DOHH2 (cell line): ENCODE measurements around the gene ST8SIA6.

ENCODE experiments used
- EZH2phosphoT487 ChIP-seq: fragments of 200-600 bp; sonication (generic); IDR thresholded peaks from 2 replicates; pipeline ENCODE4 v1.6.1; 2017; ENCODE audit warnings: borderline replicate concordance, mild to moderate bottlenecking, antibody characterized with exemption, low read length, moderate library complexity, mixed read lengths
- TF ChIP-seq, protein P1 (sequence below): fragments of 200-600 bp; sonication (generic); IDR thresholded peaks from one replicate; pipeline ENCODE4 v1.5.1; 2014; ENCODE audit warnings: antibody characterized with exemption, mild to moderate bottlenecking, low read depth, low read length; ENCODE audit not compliant: poor library complexity, severe bottlenecking

DNA sequence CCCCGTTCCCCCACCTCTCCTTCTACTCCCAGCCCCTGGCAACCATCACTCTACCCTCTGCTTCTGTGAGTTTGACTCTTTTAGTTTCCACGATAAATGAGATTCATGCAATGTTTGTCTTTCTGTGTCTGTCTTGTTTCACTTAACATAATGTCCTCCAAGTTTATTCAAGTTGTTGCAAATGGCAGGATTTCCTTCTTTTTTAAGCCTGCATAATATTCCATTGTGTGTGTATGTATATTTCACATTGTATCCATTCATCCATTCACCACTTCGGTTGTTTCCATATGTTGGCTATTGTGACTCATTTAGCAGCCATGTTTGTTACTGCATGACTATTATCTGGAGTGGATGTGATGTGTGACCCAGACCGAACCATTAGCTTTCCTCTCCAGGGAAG lies 162.0 kb downstream of the ST8SIA6 start:
- TF ChIP-seq, protein P1, sequence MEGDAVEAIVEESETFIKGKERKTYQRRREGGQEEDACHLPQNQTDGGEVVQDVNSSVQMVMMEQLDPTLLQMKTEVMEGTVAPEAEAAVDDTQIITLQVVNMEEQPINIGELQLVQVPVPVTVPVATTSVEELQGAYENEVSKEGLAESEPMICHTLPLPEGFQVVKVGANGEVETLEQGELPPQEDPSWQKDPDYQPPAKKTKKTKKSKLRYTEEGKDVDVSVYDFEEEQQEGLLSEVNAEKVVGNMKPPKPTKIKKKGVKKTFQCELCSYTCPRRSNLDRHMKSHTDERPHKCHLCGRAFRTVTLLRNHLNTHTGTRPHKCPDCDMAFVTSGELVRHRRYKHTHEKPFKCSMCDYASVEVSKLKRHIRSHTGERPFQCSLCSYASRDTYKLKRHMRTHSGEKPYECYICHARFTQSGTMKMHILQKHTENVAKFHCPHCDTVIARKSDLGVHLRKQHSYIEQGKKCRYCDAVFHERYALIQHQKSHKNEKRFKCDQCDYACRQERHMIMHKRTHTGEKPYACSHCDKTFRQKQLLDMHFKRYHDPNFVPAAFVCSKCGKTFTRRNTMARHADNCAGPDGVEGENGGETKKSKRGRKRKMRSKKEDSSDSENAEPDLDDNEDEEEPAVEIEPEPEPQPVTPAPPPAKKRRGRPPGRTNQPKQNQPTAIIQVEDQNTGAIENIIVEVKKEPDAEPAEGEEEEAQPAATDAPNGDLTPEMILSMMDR, result no peak
- no peak for TF ChIP-seq EZH2phosphoT487
